Cardiac muscle cell (in vitro differentiated cells and primary cell): ENCODE measurements around the gene SLC39A1. TPM values are rescaled to one million over a fixed set of nuclear protein-coding genes. Genes with fewer than 3 reads are reported as not detected.
A peak's percentile ranks its signal among the peaks of the same experiment; 100 is the strongest.
"Not testable (repeated sequence)": the region's sequence is repeated elsewhere in the genome, so short reads cannot be mapped to it uniquely, and the experiment has no call there.

Experiments used
- DNase-seq, 2 donors: peaks; one replicate each; pipeline versions ENCODE4 v3.0.0 to v3.0.0-alpha.2; 2010 to 2017; ENCODE audit warnings: low read depth in 1 of 2, low spot score in 1 of 2
- H3K27ac ChIP-seq: fragments of 200-600 bp; sonication (generic); 2 replicates; pipeline ENCODE4 v1.5.1; 2016
- H3K27me3 ChIP-seq: fragments of 200-600 bp; sonication (generic); 2 replicates; pipeline ENCODE4 v1.6.0; 2016; ENCODE audit warnings: control low read depth
- H3K36me3 ChIP-seq: fragments of 200-600 bp; sonication (generic); 2 replicates; pipeline ENCODE4 v1.5.1; 2016; ENCODE audit warnings: control low read depth
- H3K4me1 ChIP-seq: fragments of 200-600 bp; sonication (generic); 2 replicates; pipeline ENCODE4 v1.8.1; 2017; ENCODE audit warnings: low read depth, mild to moderate bottlenecking, mixed run types
- H3K4me3 ChIP-seq: fragments of 200-600 bp; sonication (generic); 2 replicates; pipeline ENCODE4 v1.5.1; 2016; ENCODE audit warnings: mild to moderate bottlenecking
- H3K9me3 ChIP-seq: fragments of 200-600 bp; sonication (generic); 2 replicates; pipeline ENCODE4 v1.5.1; 2017; ENCODE audit warnings: low read depth, mild to moderate bottlenecking, control low read depth
- CTCF ChIP-seq: IDR thresholded peaks from 2 replicates; pipeline ENCODE4 v1.5.1; 2012; ENCODE audit warnings: low read depth, mild to moderate bottlenecking, low read length
- polyA plus RNA-seq: library from polyadenylated mRNA; unstranded; fragments of >200 nt; fragmentation: Nextera tagmentation; extraction: Ambion mirVana; gene quantifications from 2 replicates; pipeline ENCODE4 v1.2.1, GENCODE V29; 2016
- total RNA-seq: library from RNA; depleted of rRNA; stranded (reverse); fragments of >200 nt; gene quantifications from 2 replicates; pipeline ENCODE4 v1.2.3, GENCODE V29; 2016

SLC39A1 gene
- total and polyA plus RNA-seq, 2 experiments from 2014 or later, result 71.2 to 75.8 TPM

DNA sequence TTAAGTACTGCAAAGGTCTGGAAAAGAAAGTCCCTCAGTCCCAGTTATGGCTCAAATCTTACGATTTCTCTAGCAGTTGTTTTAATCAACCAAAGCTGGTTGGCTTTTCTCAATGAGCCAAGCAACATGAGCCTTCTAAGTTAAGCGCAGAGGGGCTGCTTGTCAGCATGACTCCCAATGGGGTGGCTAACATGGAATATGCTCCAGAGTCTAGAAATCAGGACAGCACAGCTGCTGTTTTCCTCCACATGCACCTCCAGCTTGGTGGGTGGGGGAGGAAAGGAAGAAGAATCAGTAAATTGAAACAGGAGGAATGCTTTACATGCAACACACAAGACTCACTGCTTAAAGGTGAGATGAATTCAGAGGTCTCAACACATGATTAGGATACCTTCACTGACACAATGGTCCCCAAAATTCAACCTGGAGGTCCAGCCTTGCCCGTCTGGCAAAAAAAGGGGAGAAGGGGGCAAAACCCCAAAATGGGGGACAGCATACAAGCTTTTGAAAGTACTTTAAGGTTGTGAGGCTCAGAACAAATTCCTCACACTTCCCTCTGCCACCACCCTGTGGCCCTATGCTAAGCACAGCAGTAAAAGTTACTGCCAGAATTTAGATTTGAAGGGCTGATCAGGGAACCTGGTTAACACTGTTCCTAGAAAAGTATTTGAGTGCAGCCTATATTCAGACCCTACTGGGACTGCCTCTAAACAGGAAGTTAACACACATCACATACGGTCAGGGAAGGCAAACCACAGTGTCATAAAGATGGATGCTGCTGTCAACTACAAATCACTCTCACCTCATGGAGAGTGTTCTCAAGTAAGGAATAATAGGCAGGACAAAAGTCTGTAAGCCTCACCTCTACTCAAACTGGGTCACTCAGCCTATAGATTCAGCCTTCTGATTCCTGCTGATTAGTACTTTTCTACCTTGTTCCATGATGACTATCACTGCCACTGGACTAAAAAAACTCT lies 43.2 kb downstream of the SLC39A1 start:
- Histone ChIP-seq H3K9me3 (no peaks in the 10 kb centered on the region), H3K27ac (peak overlapping the region; percentile 92), H3K27me3 (no peaks in the 10 kb centered on the region), H3K36me3 (no peaks in the 10 kb centered on the region), H3K4me1 (peaks cover 30% of the 10 kb centered on the region), H3K4me3 (peak overlapping the region; percentile 66)
- TF ChIP-seq CTCF, result peak; percentile 31
- peak; percentile 32 to 71 for DNase-seq

- Histone ChIP-seq H3K4me1 (peaks cover 30% of the 10 kb centered on the region), H3K36me3 (no peaks in the 10 kb centered on the region), H3K27ac (no peak overlapping the region), H3K4me3 (no peak overlapping the region), H3K27me3 (no peaks in the 10 kb centered on the region), H3K9me3 (no peaks in the 10 kb centered on the region)
- DNase-seq, result no peak
- no peak for TF ChIP-seq CTCF
Measured at GRCh38 chr1:153916297-153916696, 47.0 kb downstream of the SLC39A1 start.

DNA sequence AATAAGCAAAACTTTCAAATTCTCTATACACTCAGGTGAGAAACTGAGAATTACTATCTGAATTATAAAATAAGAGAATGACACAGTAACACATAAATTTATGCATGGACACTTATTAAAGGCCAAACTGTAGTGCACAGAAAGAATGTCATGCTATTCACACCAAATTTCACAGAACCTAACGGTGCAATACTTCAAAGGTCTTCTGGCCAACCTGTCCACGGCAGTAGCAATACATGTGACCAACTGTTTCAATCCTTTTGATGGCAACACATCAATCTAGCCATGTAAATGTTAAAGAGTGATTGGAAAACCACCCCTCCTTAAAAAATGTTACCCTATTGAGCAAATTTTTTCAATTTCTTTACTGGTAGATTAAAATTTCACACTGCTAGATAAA lies 51.0 kb downstream of the SLC39A1 start:
- H3K9me3 ChIP-seq, result no peaks in the 10 kb centered on the region
- H3K36me3 ChIP-seq, result peaks cover 3% of the 10 kb centered on the region
- H3K4me1 ChIP-seq, result no peaks in the 10 kb centered on the region
- no peak overlapping the region for H3K27ac ChIP-seq
- TF ChIP-seq CTCF, result no peak
- H3K4me3 ChIP-seq, result no peak overlapping the region
- no peak for DNase-seq
- no peaks in the 10 kb centered on the region for H3K27me3 ChIP-seq

- not testable (repeated sequence) for H3K9me3 ChIP-seq, H3K4me3 ChIP-seq, H3K36me3 ChIP-seq, H3K27ac ChIP-seq, DNase-seq, H3K27me3 ChIP-seq, H3K4me1 ChIP-seq
Measured at GRCh38 chr1:153910560-153910959, 52.8 kb downstream of the SLC39A1 start.

Other genes with a start within 250 kb of the SLC39A1 start
- gene INTS3, start 235.5 kb downstream of the SLC39A1 start, total RNA-seq, result 45.4 and 73.5 TPM in 2 replicates
- gene INTS3, start 235.5 kb downstream of the SLC39A1 start, polyA plus RNA-seq, result 39.7 and 60.5 TPM in 2 replicates
- 20.7 and 27.7 TPM in 2 replicates for gene SLC27A3, start 188.1 kb downstream of the SLC39A1 start, total RNA-seq
- gene SLC27A3, start 188.1 kb downstream of the SLC39A1 start, polyA plus RNA-seq, result 30.6 and 46.7 TPM in 2 replicates
- 10.8 and 19.6 TPM in 2 replicates for gene GATAD2B, start 40.6 kb downstream of the SLC39A1 start, total RNA-seq
- 8.1 and 11.8 TPM in 2 replicates for gene GATAD2B, start 40.6 kb downstream of the SLC39A1 start, polyA plus RNA-seq
- 31.3 and 42.3 TPM in 2 replicates for gene DENND4B, start 16.8 kb downstream of the SLC39A1 start, total RNA-seq
- gene DENND4B, start 16.8 kb downstream of the SLC39A1 start, polyA plus RNA-seq, result 48.1 and 61.2 TPM in 2 replicates
- gene CRTC2, start 4.9 kb downstream of the SLC39A1 start, total RNA-seq, result 11.9 and 17.9 TPM in 2 replicates
- 24.8 and 34.4 TPM in 2 replicates for gene CRTC2, start 4.9 kb downstream of the SLC39A1 start, polyA plus RNA-seq
- gene CREB3L4, start 4.4 kb upstream of the SLC39A1 start, total RNA-seq, result 34.0 and 49.5 TPM in 2 replicates
- 25.3 and 31.5 TPM in 2 replicates for gene CREB3L4, start 4.4 kb upstream of the SLC39A1 start, polyA plus RNA-seq
- 161 and 315 TPM in 2 replicates for gene JTB, start 14.1 kb upstream of the SLC39A1 start, total RNA-seq
- 137 and 169 TPM in 2 replicates for gene JTB, start 14.1 kb upstream of the SLC39A1 start, polyA plus RNA-seq
- gene RAB13, start 22.8 kb upstream of the SLC39A1 start, total RNA-seq, result 30.6 and 37.6 TPM in 2 replicates
- 90.6 and 108 TPM in 2 replicates for gene RAB13, start 22.8 kb upstream of the SLC39A1 start, polyA plus RNA-seq
- 1,187 and 1,533 TPM in 2 replicates for gene RPS27, start 27.2 kb upstream of the SLC39A1 start, total RNA-seq
- 1,020 and 1,321 TPM in 2 replicates for gene RPS27, start 27.2 kb upstream of the SLC39A1 start, polyA plus RNA-seq
- 0.18 TPM in 1 of 2 replicates, not detected in the other for gene NUP210L, start 191.5 kb upstream of the SLC39A1 start, total RNA-seq
- not detected in 2 replicates for gene NUP210L, start 191.5 kb upstream of the SLC39A1 start, polyA plus RNA-seq
- gene TPM3, start 228.6 kb upstream of the SLC39A1 start, total RNA-seq, result 120 and 137 TPM in 2 replicates
- 109 and 139 TPM in 2 replicates for gene TPM3, start 228.6 kb upstream of the SLC39A1 start, polyA plus RNA-seq
- gene CFAP141, start 242.8 kb upstream of the SLC39A1 start, total RNA-seq, result not detected in 2 replicates
- not detected in 2 replicates for gene CFAP141, start 242.8 kb upstream of the SLC39A1 start, polyA plus RNA-seq